ENCODE results near the gene CMBL. TPM values are rescaled to one million over a fixed set of nuclear protein-coding genes. Genes with fewer than 3 reads are reported as not detected.

CMBL gene
- polyA plus RNA-seq, 1 experiment: 43.0 TPM

DNA sequence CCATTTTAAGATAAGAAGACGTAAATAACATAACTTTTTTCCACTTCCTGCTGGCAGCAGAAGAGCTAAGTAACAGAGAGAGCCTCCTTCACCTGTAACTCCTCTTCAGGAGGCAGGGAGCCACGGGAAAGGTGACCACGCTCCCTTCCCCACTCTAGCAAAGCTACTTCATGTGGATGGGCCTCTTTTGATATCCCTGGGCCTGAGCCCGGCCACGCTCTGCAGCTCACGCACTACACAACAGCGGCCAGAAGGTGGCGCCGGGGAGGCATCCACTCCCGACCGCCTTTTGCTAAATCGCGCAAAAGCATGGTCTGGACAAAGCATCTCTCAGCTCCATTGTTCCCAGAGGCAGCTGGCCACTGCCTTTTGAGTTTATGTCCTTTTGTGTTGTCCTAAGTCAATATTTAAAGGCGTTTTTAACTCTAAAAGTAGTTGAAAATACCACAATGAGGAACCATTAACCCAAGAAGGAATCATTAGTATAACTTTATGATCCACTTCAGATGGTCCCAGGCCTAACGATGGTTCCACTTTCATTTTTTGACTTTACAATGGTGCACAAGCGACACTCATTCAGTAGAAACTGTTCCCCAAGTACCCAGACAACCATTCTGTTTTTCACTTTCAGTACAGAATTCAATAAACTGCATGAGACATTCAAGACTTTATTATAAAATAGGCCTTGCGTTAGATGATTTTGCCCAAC is 23.6 kb downstream of the CMBL start:
- Histone ChIP-seq H3K27ac (ENCODE audit: low read depth, low read length) (no peak overlapping the region), H3K4me3 (ENCODE audit: low read depth, low read length) (no peak overlapping the region), H3K27me3 (ENCODE audit: control insufficient read depth, insufficient read depth, low read length) (no peaks in the 10 kb centered on the region), H3K9me3 (ENCODE audit: control insufficient read depth, insufficient read depth, low read length) (no peaks in the 10 kb centered on the region)
- TF ChIP-seq CTCF (IDR thresholded peaks at IDR 0.05; ENCODE audit: low read depth, low read length): peak; percentile 99
- ChIA-PET POLR2A (interaction anchor here (1.1 to 1.2 kb wide), 2 partner anchors 46 to 70 kb away, joined by 3 to 15 read pairs; partner anchors contain the start of gene MARCHF6), CTCF (interaction anchor here (0.5 to 2.9 kb wide), 55 partner anchors 8 to 1249 kb away, joined by 3 to 84 read pairs (median 6); partner anchors contain the start of genes CMBL, MARCHF6 and ROPN1L)
- DNase-seq (ENCODE audit: low read depth, low spot score): no peak

DNA sequence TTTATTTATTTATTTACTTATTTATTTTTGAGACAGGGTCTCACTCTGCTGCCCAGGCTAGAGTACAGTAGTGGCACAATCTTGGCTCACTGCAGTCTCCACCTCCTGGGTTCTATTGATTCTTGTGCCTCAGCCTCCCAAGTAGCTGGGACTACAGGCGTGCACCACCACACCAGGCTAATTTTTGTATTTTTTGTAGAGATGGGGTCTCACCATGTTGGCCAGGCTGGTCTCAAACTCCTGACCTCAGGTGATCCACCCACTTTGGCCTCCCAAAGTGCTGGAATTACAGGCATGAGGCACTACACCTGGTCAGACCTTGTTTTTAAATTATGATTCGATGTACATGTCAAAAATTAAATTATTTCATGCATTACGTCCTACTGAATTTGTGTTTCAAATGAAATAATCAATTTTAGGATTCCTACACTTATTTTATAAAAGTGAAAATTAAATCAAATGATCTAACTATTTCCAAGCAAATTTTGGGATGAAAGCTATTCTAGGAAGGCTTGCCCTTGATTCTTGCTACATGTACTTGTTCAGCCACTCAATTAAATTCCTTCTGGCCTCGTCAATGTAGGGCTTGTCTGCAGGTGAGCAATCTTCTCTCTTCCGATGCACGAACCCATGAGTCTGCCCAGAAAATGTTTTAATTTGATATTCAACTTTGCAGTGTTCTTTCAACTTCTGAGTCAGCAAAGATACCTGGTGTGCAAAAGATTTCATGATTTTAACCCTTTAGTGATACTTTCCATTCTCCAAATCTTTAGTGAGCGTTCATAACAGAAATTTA is 27.6 kb downstream of the CMBL start:
- no peak for TF ChIP-seq CTCF (IDR thresholded peaks at IDR 0.05; ENCODE audit: low read depth, low read length)
- Histone ChIP-seq H3K9me3 (ENCODE audit: control insufficient read depth, insufficient read depth, low read length) (no peaks in the 10 kb centered on the region), H3K27me3 (ENCODE audit: control insufficient read depth, insufficient read depth, low read length) (no peaks in the 10 kb centered on the region), H3K4me3 (ENCODE audit: low read depth, low read length) (no peak overlapping the region), H3K27ac (ENCODE audit: low read depth, low read length) (no peak overlapping the region)
- DNase-seq (ENCODE audit: low read depth, low spot score): no peak
- CTCF ChIA-PET: interaction anchor here (1.1 kb wide), 1 partner anchor 144 kb away, joined by 3 read pairs; no protein-coding TSS in a partner anchor
- POLR2A ChIA-PET: no interaction called here

DNA sequence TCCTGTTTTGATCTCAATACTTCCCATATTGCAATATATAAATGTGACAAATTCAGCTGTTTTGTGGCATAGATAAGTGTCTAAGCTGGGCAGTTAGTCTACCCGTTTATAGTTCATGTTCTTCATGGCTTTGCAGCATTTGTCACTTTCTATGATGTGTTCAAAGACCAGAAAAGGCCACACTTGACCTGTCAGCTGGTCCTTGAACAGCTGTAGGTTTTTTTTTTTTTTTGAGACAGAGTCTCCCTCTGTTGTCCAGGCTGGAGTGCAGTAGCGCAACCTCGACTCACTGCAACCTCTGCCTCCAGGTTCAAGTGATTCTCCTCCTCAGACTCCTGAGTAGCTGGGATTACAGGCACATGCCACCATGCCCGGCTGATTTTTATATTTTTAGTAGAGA is 28.4 kb downstream of the CMBL start:
- H3K4me3 ChIP-seq (ENCODE audit: low read depth, low read length): no peak overlapping the region
- no peaks in the 10 kb centered on the region for H3K27me3 ChIP-seq (ENCODE audit: control insufficient read depth, insufficient read depth, low read length)
- CTCF ChIA-PET: interaction anchor here (0.8 to 1.3 kb wide), 3 partner anchors 78 to 145 kb away, joined by 3 to 4 read pairs (median 3); no protein-coding TSS in a partner anchor
- POLR2A ChIA-PET: interaction anchor here (0.6 kb wide), 1 partner anchor 30 kb away, joined by 3 read pairs; no protein-coding TSS in a partner anchor
- no peak overlapping the region for H3K27ac ChIP-seq (ENCODE audit: low read depth, low read length)
- DNase-seq (ENCODE audit: low read depth, low spot score): no peak
- no peak for TF ChIP-seq CTCF (IDR thresholded peaks at IDR 0.05; ENCODE audit: low read depth, low read length)
- no peaks in the 10 kb centered on the region for H3K9me3 ChIP-seq (ENCODE audit: control insufficient read depth, insufficient read depth, low read length)

- TF ChIP-seq CTCF (IDR thresholded peaks at IDR 0.05; ENCODE audit: low read depth, low read length): no peak
- Histone ChIP-seq H3K4me3 (ENCODE audit: low read depth, low read length) (no peak overlapping the region), H3K27me3 (ENCODE audit: control insufficient read depth, insufficient read depth, low read length) (no peaks in the 10 kb centered on the region), H3K9me3 (ENCODE audit: control insufficient read depth, insufficient read depth, low read length) (no peaks in the 10 kb centered on the region), H3K27ac (ENCODE audit: low read depth, low read length) (no peak overlapping the region)
- ChIA-PET CTCF (interaction anchor here (0.8 to 1.3 kb wide), 3 partner anchors 79 to 146 kb away, joined by 3 to 4 read pairs (median 3); no protein-coding TSS in a partner anchor), POLR2A (interaction anchor here (0.6 kb wide), 1 partner anchor 29 kb away, joined by 3 read pairs; no protein-coding TSS in a partner anchor)
- DNase-seq (ENCODE audit: low read depth, low spot score): no peak
Measured at GRCh38 chr5:10278658-10279279, 28.9 kb downstream of the CMBL start.

Data from AG04450 (cell line).